Smooth muscle cell (in vitro differentiated cells): ENCODE results near the gene ZNF423. TPM values are rescaled to one million over a fixed set of nuclear protein-coding genes. Genes with fewer than 3 reads are reported as not detected.

Experiments
- DNase-seq: peaks from one replicate; lab custom pipeline; 2025; ENCODE audit not compliant: unreplicated experiment; lab: John Stamatoyannopoulos, UW
- H2AFZ ChIP-seq: fragments of 200-600 bp; sonication (generic); 2 replicates; pipeline ENCODE4 v1.6.0; 2016; ENCODE audit warnings: antibody characterized with exemption, low read depth, mild to moderate bottlenecking
- H3F3A ChIP-seq: fragments of 200-600 bp; sonication (generic); 2 replicates; pipeline ENCODE4 v1.6.0; 2017; ENCODE audit warnings: antibody characterized with exemption, low read depth
- H3K27ac ChIP-seq: fragments of 200-600 bp; sonication (generic); 2 replicates; pipeline ENCODE4 v1.5.1; 2016; ENCODE audit warnings: low read depth, mild to moderate bottlenecking
- H3K27me3 ChIP-seq: fragments of 200-600 bp; sonication (generic); 2 replicates; pipeline ENCODE4 v1.6.1; 2016; ENCODE audit warnings: low read depth, mild to moderate bottlenecking
- H3K36me3 ChIP-seq: fragments of 200-600 bp; sonication (generic); 2 replicates; pipeline ENCODE4 v1.5.1; 2016; ENCODE audit warnings: low read depth
- H3K4me1 ChIP-seq: fragments of 200-600 bp; sonication (generic); 2 replicates; pipeline ENCODE4 v1.5.1; 2016; ENCODE audit warnings: low read depth
- H3K4me2 ChIP-seq: fragments of 200-600 bp; sonication (generic); 2 replicates; pipeline ENCODE4 v1.6.0; 2016; ENCODE audit warnings: mild to moderate bottlenecking
- H3K4me3 ChIP-seq: fragments of 200-600 bp; sonication (generic); 2 replicates; pipeline ENCODE4 v1.5.1; 2016; ENCODE audit warnings: mild to moderate bottlenecking
- H3K79me2 ChIP-seq: fragments of 200-600 bp; sonication (generic); 2 replicates; pipeline ENCODE4 v1.6.0; 2016; ENCODE audit warnings: low read depth, mild to moderate bottlenecking
- H3K9ac ChIP-seq: fragments of 200-600 bp; sonication (generic); 2 replicates; pipeline ENCODE4 v1.6.0; 2016; ENCODE audit warnings: low read depth
- H3K9me3 ChIP-seq: fragments of 200-600 bp; sonication (generic); replicated peaks from 2 replicates; pipeline ENCODE4 v1.5.1; 2016; ENCODE audit warnings: low read depth
- H4K20me1 ChIP-seq: fragments of 200-600 bp; sonication (generic); 2 replicates; pipeline ENCODE4 v1.6.0; 2016; ENCODE audit warnings: low read depth
- CTCF ChIP-seq: fragments of 200-600 bp; sonication (generic); IDR thresholded peaks from 2 replicates; pipeline ENCODE4 v1.5.1; 2017; ENCODE audit warnings: borderline replicate concordance, mild to moderate bottlenecking, antibody characterized with exemption; ENCODE audit not compliant: insufficient read depth, poor library complexity, severe bottlenecking
- WGBS: methylation state at CpG from one replicate; pipeline ENCODE4 v1.1.7; 2016; ENCODE audit warnings: low lambda C conversion rate; 5-methylcytosine and 5-hydroxymethylcytosine counted together
- polyA plus RNA-seq: library from polyadenylated mRNA; unstranded; fragments of >200 nt; fragmentation: Nextera tagmentation; extraction: Ambion mirVana; gene quantifications from 2 replicates; pipeline ENCODE4 v1.2.1, GENCODE V29; 2016
- total RNA-seq: library from RNA; depleted of rRNA; stranded (reverse); fragments of >200 nt; gene quantifications from 2 replicates; pipeline ENCODE4 v1.2.3, GENCODE V29; 2014

The ZNF423 gene
- total and polyA plus RNA-seq, 2 experiments from 2014 or later, result 6.9 to 7.0 TPM

- H3K36me3 ChIP-seq, result no peaks in the 10 kb centered on the region
- no peaks in the 10 kb centered on the region for H3K27me3 ChIP-seq
- no peak overlapping the region for H3K27ac ChIP-seq
- no peak overlapping the region for H3K4me2 ChIP-seq
- H3K9ac ChIP-seq, result no peak overlapping the region
- DNase-seq, result no peak
- H3F3A ChIP-seq, result no peaks in the 10 kb centered on the region
- no peaks in the 10 kb centered on the region for H3K4me1 ChIP-seq
- no peaks in the 10 kb centered on the region for H3K9me3 ChIP-seq
- no peak overlapping the region for H3K4me3 ChIP-seq
- WGBS, result 91% methylated on average over 23 of the region's 23 CpGs
- no peak for TF ChIP-seq CTCF
- no peak overlapping the region for H2AFZ ChIP-seq
- no peaks in the 10 kb centered on the region for H3K79me2 ChIP-seq
- no peaks in the 10 kb centered on the region for H4K20me1 ChIP-seq
Observed at GRCh38 chr16:49767998-49768397, 87.9 kb downstream of the ZNF423 start.

- 92% methylated on average over 5 of the region's 5 CpGs for WGBS
- TF ChIP-seq CTCF, result no peak
- no peak overlapping the region for H3K27ac ChIP-seq
- H4K20me1 ChIP-seq, result no peaks in the 10 kb centered on the region
- no peaks in the 10 kb centered on the region for H3K79me2 ChIP-seq
- no peak for DNase-seq
- no peaks in the 10 kb centered on the region for H3K27me3 ChIP-seq
- H3K4me2 ChIP-seq, result no peak overlapping the region
- no peaks in the 10 kb centered on the region for H3K36me3 ChIP-seq
- H3K4me3 ChIP-seq, result no peak overlapping the region
- no peaks in the 10 kb centered on the region for H3F3A ChIP-seq
- no peak overlapping the region for H2AFZ ChIP-seq
- no peak overlapping the region for H3K9ac ChIP-seq
- no peaks in the 10 kb centered on the region for H3K4me1 ChIP-seq
- H3K9me3 ChIP-seq, result no peaks in the 10 kb centered on the region
Observed at GRCh38 chr16:49767414-49767813, 88.5 kb downstream of the ZNF423 start.

GRCh38 chr16:49766225-49766624, 89.7 kb downstream of the ZNF423 start:
- H3K4me3 ChIP-seq, result no peak overlapping the region
- 60% methylated on average over 6 of the region's 6 CpGs for WGBS
- no peak overlapping the region for H2AFZ ChIP-seq
- no peaks in the 10 kb centered on the region for H3K9me3 ChIP-seq
- no peak for DNase-seq
- H3K27me3 ChIP-seq, result no peaks in the 10 kb centered on the region
- no peaks in the 10 kb centered on the region for H3K36me3 ChIP-seq
- H3K9ac ChIP-seq, result no peak overlapping the region
- H3K79me2 ChIP-seq, result no peaks in the 10 kb centered on the region
- no peak overlapping the region for H3K4me2 ChIP-seq
- H4K20me1 ChIP-seq, result no peaks in the 10 kb centered on the region
- no peak overlapping the region for H3K27ac ChIP-seq
- no peak for TF ChIP-seq CTCF
- H3F3A ChIP-seq, result no peaks in the 10 kb centered on the region
- no peaks in the 10 kb centered on the region for H3K4me1 ChIP-seq

DNA sequence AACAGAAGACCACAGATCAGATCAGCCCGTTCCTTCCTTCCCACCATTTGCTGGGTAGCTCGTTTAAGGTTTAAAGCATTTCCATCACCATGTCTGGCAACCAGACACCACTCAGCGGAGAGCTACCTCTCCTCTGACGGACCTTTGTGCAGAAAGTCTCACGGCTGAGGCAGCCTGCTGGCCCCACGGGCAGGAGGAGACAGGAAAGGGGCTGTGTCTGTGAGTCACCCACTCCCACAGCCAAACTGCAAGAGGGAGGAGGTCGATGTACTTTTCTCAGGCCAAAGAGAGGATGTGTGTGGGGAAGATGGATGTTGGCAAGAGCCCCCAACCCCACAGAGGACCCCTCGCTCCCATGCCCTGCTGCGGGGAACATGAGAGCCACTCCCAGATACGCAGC, 92.1 kb downstream of the ZNF423 start:
- no peaks in the 10 kb centered on the region for H3K9me3 ChIP-seq
- DNase-seq, result no peak
- no peaks in the 10 kb centered on the region for H3K27me3 ChIP-seq
- H3K4me2 ChIP-seq, result peak overlapping the region; percentile 64
- H4K20me1 ChIP-seq, result no peaks in the 10 kb centered on the region
- H2AFZ ChIP-seq, result no peak overlapping the region
- H3K9ac ChIP-seq, result peak overlapping the region; percentile 33
- H3K36me3 ChIP-seq, result no peaks in the 10 kb centered on the region
- no peaks in the 10 kb centered on the region for H3F3A ChIP-seq
- peak overlapping the region; percentile 84 for H3K27ac ChIP-seq
- 43% methylated on average over 10 of the region's 10 CpGs for WGBS
- H3K4me1 ChIP-seq, result no peaks in the 10 kb centered on the region
- H3K79me2 ChIP-seq, result no peaks in the 10 kb centered on the region
- TF ChIP-seq CTCF, result no peak
- H3K4me3 ChIP-seq, result no peak overlapping the region
